Measurements from ENCODE around the gene PTP4A2.

GRCh38 chr1:31980835-31981455 lies 42.8 kb upstream of the PTP4A2 start:
- TF ChIP-seq POLR2A (IDR thresholded peaks at IDR 0.05): no peak
- TF ChIP-seq CTCF (IDR thresholded peaks at IDR 0.05): no peak

All from upper lobe of left lung (tissue), 4 donors.